GM21447 (cell line): ENCODE measurements around the gene KCP.

Experiments
- ATAC-seq: cut with Tn5 transposase; IDR thresholded peaks from one replicate; pipeline ENCODE4 v1.9.1; 2021; ENCODE audit not compliant: unreplicated experiment

The KCP gene

DNA sequence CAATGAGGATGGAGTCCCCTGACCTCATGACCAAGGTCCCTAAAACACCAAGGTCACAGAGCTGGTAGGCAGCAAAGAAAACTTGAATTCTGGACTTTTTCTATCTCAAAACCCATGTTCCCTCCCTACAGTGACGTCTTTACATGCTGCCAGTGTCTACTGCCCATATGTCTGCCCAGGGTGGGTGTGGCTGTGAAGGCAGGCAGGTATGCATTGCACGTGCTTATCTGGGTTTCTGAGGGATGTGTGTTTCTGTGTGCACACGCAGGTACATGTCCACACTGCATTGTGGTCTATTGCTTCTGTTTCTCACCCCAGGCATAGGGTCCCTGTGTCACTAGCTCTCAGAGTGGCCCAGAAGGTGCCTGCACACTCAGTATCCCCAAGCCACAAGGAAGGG is 34.4 kb downstream of the KCP start:
- ATAC-seq: no peak

DNA sequence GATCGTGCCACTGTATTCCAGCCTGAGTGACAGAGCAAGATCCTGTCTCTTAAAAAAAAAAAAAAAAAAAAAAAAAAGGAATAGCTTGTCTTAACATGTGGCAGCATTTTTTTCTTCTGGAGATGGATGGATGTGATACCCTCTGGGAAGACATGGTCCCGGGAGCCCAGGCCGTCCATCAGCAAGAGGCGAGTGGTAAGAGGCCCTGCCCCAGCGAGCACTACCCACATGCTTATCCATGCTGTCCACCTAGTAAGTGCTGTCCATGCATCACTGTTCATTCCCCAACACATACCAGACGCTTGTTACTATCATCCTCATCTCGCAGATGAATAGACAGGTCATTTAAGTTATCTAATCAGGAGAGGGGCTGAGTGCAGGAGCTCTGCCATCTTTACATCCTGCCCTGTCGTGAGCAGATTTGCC is 35.0 kb downstream of the KCP start:
- no peak for ATAC-seq

DNA sequence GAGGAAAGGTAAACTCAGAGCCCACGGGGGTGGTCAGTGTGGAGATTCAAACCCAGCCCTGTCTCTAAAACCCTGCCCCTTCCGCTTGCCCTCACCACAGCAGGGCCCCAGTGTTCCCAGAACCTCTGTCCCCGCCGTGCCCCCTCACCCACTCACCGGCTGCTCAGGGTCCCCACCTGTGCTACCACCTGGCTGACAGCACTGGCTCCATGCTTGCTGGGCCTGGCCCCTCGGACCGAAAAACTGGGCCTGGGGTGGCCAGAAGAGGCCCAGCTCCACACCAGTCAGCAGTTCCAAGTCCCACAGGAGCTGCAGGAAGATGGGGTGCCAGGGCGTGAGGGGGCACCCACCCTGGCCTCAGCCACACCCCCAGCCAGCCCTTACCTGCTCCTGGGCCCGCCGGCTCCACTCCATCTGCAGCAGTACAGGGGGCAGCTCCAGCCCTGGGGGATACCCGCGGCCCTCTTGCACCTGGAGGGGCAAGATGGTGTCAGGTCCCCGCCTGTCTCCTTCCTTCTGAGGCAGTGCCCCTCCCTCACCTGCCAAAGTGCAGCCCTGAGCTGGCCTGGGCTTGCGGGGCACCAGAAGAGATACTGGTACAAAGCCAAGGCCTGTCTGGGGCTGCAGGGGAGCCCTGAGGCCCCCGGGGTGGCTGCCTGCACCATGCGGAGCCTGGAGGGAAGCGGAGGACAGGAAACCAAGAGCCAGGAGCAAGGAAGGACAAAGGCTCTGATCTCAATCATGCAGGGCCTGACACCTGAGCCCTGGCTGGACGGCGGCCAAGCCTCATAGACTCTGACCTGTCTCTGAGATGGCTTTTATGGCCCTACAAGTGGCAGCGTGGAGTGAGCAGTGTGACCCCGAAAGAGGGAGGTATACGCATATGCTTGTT is 36.1 kb downstream of the KCP start:
- ATAC-seq: no peak

DNA sequence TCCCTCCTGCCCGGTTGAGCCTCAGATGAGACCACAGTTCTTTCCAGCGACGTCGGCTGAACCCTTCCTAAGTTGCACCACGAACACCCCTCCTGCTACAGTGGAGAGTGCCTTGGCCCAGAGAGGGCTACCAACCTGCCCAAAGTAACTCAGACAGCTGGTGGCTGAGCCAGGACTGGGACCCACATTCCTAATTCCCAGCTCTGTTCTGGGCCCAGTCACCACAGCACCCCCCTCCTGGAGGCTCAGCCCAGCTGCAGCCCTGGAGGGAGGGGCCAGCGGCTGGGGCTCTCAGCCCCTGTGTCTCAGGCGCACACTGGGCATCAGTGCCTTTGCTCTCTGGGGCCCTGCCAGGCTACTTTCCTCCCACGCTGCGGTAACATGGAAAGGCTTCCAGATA is 37.3 kb downstream of the KCP start:
- no peak for ATAC-seq

DNA sequence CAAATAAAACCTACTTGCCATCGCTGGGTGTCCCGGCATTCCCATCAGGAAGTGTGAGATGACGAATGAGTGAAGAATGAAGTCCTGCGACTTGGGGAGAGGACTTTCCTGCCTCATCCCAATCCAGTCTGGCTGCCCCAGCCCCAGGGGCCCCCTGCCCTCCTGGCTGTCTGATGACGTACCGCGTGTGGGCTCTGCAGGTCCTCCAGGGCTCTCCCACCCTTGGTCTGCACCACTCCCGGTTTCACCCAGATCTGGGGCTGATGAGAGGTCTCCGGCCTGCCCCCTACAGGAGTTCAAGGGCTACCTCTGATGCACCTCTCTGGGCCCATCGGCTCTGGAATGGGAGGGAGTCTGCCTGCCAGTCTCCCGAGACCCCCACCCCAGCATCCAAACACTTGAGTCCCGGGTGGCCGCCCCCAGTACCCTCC is 38.1 kb downstream of the KCP start:
- ATAC-seq: no peak

DNA sequence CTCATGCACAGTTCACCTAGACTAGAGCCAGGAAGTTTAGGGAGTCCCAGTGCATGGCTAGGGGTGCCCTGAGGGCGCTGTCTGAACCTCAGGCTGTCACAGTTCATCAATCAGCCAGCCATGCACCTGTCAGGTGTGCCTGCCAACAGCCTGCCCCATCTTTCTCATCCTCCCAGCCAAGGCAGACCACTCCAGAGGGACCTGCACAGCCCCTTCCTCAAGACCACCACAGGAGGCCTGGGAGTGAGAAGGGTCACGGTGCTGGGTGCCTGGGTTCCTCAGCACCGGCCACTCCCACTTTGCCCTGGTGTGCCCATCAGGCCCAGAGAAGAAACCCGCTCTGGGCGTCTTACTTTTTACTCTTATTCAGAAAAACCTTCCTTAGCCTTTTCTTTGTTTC is 39.5 kb downstream of the KCP start:
- no peak for ATAC-seq

DNA sequence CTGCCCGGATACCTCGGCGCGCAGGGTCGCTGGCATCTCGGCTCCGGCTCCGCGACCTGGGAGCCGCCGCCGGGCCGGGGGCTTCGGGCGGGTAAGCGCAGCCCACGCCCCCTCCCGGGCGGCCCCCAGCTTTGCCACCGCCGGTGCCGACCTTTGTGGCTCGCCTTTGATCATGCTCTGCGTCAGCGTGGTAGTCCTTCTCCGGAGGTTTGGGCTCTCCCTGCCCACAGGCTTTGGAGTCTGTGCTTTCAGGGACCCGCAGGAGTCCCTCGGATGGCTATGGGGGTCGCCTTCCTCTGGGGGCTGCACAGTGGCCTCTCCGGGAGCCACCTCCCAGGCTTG is 40.6 kb downstream of the KCP start:
- no peak for ATAC-seq

DNA sequence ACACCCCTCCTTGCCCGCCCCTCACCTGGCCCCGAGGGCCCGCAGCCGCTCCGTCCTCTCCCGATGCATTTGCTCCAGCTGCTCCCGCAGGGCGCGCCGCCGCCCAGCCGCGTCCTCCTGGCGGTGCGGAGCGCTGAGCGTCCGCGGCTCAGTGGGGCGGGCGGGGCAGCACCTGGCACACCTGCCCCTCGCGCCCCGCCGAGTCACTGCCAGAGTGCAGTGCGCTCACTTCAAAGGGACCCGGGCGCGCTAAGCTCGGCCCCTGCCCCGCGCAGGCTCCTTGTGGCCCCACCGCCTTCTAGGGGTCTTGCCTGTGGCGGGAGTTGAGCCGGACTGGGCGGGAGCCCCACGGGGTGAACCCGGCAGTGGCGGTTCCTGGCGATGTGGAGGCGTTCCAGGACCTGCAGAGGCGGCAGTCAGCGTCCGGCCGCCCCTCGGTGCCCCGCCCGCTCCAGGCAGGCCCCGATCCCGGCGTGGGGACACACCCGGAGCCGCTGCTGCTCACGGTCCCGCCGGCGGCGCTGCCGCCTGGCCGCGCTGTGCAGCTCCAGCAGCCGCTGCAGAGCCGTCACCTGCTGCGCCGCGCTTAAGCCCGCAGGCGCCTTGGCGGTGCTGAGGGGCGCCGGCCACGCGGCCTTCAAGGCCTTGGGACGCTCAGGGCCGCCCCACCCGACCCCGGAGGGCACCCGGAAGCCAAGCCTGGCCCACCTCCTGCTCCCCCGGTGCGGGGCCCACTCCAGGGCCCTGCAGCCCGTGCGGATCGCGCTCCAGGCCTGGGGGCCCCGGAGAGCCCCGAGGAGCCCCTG is 41.2 kb downstream of the KCP start:
- peak; percentile 59 for ATAC-seq

DNA sequence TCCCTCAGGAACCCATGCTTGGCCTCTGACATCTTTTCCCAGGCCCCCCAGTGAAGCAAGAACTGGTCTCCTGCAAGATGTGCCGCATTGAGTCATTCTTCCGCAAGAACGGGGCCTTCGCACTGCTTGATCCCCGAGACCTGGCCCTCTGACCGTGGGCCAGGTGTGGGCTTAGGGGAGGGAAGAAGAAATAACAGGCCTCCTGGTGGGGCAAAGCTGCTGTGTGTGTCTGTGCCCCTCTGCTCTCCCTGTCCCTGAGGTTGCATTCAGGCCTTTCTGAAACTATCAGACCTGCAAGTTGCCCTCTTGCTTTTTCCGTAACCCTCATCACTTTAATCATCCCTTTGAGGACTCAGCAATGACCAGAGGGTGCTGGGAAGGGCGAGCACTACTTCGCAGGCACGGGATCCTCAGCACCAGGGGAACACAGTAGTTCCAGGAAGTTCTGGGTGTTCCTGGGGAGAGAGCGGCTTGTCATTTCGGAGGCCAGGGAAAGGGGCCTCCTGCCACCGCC is 41.8 kb downstream of the KCP start:
- peak; percentile 7 for ATAC-seq

DNA sequence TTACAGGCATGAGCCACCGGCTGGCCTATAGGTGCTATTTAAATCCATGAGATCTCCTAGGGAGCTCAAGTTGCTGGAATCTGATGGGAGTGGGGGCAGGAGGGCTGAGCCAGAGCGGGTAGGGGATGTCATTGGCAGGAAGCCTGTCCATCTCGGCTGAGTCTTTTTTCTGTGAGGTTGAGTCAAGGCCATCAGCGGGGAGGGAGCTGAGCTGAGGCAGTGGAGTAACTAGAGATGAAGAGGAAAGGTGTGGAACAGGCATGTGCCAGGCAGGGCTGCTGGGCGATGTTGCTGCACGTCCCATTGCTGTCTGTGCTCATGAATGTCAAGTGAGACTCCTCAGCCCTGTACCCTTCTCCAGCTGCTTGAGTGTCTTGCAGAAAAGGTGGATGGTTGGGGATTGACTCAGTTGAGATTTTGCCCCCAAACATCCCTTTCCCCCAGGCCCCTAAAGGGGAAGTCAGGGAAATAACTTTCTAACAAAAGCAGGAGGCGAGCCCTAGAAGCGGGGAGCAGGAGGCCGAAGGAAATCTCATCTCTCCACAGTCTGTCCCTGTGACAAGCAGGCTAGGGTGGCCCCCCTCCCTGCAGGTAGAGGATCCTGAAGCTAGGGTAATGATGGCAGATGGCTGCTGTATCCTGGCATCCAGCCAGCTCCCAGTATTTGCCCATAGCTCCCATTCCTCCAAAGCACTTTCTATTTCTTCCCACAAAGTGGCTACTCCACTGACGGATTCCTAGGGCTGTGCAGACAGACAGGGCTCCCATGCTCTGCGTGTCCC is 42.5 kb downstream of the KCP start:
- ATAC-seq: no peak

DNA sequence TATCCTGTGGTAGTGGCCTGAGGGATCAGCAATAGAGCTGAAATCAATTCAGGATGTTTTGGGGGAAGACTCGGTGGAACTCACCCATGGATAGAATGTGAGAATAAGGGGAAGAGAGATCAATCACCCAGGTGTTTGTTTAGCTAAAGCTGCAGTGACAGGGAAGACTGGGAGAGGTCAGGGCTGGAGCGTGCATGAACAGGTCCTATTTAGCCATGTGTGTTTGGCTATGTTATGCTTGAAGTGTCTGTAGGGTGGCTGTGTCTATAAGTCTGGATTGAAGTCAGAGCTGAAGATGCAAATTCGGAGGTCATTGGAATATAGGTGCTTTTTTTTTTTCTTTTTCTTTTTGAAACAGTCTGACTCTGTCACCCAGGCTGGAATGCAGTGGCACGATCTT is 43.3 kb downstream of the KCP start:
- no peak for ATAC-seq

DNA sequence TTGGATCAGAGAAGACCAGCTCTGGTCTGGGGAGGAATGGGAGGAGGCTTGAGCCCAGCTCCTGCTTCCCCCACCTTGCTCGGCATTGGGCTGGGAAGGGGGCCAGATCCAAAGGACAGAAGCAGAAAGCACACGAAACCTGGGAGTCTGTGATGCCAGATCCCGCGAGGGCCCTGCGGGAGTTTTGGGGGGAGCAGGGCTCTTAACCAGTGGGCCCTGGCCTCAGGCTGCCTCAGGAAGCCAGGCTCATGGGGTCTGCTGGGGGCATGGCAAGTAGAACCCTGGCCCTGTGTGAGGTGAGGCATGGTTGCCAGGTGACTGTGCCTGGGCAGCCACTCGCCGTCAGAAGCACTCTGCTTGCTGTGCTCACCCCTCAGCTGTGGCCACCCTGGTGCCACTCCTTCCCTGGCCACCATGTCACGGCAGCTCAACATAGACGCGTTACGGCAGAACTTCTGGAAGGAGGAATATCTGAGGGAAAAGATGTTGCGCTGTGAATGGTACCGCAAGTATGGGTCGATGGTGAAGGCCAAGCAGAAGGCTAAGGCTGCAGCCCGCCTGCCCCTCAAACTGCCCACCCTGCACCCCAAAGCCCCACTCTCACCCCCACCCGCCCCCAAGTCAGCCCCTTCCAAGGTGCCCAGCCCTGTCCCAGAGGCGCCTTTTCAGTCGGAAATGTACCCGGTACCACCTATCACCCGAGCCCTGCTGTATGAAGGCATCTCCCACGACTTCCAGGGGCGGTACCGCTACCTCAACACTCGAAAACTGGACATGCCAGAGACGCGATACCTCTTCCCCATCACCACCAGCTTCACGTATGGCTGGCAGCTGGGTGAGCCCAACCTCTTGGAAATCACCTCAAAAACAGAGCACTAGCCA is 44.3 kb downstream of the KCP start:
- no peak for ATAC-seq

DNA sequence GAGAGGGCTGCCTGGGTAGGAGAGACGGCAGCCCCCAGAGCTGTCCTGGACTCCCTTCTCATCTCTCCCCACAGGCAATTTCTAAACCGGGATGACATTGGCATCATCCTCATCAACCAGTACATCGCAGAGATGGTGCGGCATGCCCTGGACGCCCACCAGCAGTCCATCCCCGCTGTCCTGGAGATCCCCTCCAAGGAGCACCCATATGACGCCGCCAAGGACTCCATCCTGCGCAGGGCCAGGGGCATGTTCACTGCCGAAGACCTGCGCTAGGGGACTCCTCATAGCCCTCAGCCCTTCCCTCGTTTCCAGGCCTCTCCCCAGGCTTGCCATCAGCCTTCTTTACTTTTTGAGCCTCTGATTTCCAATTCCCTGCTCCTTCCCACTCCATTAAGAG is 45.2 kb downstream of the KCP start:
- no peak for ATAC-seq

DNA sequence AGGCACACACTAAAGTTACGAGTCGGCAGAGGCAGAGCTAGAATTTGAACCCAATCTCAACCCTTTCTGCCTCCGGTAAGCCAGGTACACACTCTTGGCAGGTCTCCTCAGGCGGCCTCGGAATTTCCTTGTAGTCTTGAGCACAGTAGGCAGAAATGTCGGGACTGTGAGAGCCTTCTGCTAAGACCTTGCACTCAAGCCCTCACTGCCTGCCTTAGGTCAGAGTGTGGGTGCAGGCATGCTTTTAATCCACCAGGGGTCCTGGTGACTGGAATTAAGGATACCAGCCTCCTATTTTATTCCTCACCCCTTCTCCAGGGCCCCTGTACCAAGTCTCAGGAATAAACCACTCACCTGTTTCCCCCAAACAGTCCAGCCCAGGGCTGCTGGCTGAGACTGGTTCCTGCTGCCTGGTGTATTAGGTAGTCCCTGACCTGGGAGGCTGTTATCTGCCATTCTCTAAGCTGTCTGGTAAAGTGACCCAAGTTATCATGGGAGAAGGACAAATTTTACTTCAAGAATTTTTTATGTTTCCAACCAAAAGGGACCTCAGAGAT is 47.0 kb downstream of the KCP start:
- peak; percentile 34 for ATAC-seq

DNA sequence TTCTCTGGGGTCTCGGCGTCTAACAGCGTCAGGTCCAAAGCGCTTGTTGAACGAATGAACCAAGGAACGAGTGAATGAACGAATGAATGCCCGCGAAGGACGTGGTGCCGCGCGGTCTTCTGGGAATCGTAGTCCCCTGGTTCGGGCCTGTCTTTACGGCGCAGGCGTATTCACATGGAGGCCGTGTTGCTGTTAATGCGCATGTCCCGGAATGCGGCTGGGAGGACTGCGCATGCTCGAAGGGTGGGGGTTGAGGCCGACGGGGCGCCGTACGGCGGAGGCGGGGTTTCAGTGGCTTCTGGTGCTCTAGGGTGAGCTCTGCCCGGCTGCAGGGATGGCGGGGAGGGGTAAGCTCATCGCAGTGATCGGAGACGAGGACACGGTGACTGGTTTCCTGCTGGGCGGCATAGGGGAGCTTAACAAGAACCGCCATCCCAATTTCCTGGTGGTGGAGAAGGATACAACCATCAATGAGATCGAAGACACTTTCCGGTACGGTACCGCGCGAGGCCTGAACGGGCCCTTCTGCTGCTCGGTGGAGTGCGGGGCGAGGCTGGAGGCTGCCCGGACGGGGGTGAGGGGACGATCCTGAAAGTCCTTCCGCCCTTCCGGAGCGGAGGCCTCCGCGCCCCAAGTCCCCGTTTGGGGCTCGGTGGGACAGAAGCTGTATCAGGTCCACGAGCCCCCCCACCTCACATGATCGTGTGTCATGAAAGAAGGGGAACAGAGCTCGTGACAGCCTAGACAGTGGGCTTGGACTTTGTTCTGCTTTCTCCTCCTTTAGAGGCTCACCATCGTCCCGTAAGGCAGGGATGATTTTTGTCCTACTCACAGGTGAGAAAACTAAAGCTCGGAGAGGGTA is 47.7 kb downstream of the KCP start, which contains the start of gene ATP6V1F:
Gene ATP6V1F (plus strand): TSS at position 286 of the 862 bp plus-strand sequence. CDS start 49 bp downstream, at position 335.
- ATAC-seq: peak; percentile 87

DNA sequence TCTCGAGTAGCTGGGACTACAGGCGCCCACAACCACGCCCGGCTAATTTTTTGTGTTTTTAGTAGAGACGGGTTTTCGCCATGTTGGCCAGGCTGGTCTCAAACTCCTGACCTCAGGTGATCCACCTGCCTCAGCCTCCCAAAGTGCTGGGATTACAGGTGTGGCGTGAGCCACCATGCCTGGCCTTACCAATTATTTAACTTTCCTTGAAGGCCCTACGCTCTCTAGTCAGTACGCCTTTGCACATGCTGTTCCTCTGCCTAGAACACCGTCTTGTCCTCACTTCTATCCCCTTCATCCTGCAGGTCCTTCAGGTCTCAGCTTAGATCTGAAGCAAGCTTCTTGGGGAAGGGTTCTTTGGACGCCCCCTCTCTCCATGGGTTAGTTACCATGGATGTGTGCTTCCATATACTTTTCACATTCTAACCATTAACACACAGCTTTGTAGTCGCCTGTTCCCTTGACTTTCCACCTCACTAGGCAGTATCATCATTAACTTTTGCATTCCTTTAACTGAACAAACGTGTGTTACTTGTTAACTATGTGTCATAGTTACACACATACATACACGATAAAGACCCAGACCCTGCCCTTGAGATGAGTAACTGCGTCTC is 48.4 kb downstream of the KCP start:
- ATAC-seq: peak; percentile 1

DNA sequence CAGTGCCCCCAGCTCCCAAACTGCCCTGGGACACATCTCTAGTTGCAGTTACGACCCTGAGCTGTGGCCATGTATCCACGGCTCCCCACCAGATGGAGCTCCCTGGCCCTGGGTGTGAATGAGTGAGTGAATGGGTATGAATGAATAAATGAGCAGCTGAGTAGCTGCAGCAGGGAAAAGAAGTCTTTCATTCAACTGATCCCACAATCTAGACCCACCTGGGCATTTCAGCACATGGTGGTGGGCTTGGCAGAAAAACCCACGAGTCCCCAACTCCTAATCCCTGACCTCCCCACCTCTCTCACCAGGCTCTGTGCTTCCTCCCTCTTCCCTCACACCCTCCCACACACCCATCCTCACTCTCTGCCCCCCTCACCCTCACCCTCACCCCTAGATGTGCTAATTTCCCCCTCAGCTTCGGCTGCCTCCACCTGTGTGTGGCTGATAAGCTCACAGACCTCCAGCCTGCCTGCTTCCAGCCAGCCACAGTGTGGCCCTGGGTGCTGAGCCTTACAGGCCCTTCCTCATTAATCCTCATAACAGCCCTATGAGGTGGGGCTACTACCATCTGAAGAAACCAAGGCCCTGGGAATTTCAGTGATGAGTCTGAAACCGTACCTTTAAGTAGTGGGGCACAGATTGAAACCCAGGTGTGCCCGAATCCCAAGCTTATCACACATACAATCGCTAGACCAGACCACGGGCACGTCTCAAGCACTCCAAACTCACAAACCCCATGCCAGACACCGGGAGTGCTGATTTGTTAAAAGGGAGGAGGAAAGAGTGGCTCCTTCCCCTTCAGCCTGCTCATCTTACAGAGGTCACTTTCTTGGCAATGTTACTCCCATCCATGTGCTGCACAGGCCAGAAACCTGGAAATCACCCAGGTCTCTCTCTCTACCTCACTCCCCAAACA is 50.1 kb downstream of the KCP start:
- ATAC-seq: no peak
